Measurements from ENCODE around the gene ZBTB46.

- TF ChIP-seq CTCF (conservative IDR thresholded peaks at IDR 0.05; ENCODE audit: low read length) (no peak), EZH2phosphoT487 (IDR thresholded peaks at IDR 0.05; ENCODE audit: borderline replicate concordance) (no peak)
These were observed 16.4 kb upstream of the ZBTB46 start for GRCh38 chr20:63847237-63848002.
